Renal cortical epithelial cell (primary cell): Measurements from ENCODE around the gene HSD17B4. TPM values are rescaled to one million over a fixed set of nuclear protein-coding genes. Genes with fewer than 3 reads are reported as not detected.
"Not testable (repeated sequence)": the region's sequence is repeated elsewhere in the genome, so short reads cannot be mapped to it uniquely, and the experiment has no call there.

Source experiments
- DNase-seq: peaks from one replicate; pipeline ENCODE4 v3.0.0-alpha.2; 2011; ENCODE audit warnings: low read depth
- total RNA-seq: library from RNA; depleted of rRNA; stranded (reverse); fragments of >200 nt; gene quantifications from 2 replicates; pipeline ENCODE4 v1.2.3, GENCODE V29; 2014

Gene HSD17B4, protein sequence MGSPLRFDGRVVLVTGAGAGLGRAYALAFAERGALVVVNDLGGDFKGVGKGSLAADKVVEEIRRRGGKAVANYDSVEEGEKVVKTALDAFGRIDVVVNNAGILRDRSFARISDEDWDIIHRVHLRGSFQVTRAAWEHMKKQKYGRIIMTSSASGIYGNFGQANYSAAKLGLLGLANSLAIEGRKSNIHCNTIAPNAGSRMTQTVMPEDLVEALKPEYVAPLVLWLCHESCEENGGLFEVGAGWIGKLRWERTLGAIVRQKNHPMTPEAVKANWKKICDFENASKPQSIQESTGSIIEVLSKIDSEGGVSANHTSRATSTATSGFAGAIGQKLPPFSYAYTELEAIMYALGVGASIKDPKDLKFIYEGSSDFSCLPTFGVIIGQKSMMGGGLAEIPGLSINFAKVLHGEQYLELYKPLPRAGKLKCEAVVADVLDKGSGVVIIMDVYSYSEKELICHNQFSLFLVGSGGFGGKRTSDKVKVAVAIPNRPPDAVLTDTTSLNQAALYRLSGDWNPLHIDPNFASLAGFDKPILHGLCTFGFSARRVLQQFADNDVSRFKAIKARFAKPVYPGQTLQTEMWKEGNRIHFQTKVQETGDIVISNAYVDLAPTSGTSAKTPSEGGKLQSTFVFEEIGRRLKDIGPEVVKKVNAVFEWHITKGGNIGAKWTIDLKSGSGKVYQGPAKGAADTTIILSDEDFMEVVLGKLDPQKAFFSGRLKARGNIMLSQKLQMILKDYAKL
- 225 and 259 TPM in 2 replicates for total RNA-seq

DNA sequence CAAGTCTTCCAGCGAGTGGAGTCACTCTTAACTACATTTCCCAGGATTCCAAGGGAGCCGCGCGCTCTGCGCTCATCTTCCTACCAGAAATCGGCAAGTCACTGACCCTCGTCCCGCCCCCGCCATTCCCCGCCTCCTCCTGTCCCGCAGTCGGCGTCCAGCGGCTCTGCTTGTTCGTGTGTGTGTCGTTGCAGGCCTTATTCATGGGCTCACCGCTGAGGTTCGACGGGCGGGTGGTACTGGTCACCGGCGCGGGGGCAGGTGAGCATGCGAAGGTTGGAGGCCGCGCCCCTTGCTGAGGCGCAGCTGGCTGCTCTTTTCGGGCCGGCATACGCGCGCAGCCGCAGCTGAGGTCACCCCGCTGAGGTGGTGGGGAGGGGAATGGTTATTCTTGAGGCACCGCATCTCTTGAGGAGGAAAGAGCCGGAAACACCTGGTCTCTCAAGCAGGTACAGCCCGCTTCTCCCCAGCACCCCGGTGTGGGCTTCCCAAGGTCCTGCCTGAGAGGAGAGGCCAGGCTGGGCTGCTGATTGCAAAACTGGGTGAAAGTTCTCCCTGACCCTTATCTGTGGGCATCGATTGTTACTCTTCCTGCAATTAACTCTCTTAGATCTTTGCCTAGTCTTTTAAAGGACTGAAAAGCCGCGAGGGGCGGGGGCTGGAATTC is at the start of gene HSD17B4:
Gene HSD17B4 (plus strand): TSS at position 125 of the 667 bp plus-strand sequence. CDS start 79 bp downstream, at position 204.
- DNase-seq = peak; percentile 81

DNA sequence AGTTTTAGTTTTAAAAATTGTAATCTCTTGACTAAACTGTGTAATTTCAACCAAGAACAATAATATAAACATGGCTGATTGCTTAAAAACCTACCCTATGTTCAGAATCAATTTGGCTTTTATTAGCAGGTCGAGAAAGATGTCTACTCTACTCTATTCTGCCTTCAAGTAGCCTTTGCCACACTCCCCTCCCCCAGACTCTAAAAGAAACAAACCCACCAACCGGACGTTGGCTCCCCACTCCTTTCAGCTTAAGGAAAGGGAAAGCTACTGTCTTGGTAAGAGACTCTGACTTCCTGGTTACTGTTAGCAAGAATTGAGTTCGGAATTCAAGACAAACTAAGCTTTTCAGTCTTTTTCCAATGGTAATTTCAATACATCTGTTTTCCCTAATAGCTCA is 49.7 kb upstream of the HSD17B4 start:
- no peak for DNase-seq

DNA sequence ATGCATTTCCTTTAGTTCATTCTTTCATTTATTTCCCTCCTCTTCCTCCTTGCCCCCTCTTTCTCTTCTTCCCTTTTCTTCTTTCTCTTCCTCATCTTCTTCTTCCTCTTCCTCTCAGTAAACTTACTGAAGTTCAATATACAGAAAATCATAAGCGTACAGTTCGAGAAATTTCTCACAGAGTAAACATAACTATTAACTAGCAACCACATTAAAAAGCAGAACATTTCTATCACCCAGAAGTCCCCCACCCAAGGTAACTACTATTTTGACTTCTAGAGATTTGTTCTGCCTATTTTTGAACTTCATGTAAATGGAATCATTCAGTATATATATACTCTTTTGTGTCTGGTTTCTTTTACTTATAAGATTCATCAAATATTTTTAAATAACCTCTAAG is 48.3 kb upstream of the HSD17B4 start:
- no peak for DNase-seq

DNA sequence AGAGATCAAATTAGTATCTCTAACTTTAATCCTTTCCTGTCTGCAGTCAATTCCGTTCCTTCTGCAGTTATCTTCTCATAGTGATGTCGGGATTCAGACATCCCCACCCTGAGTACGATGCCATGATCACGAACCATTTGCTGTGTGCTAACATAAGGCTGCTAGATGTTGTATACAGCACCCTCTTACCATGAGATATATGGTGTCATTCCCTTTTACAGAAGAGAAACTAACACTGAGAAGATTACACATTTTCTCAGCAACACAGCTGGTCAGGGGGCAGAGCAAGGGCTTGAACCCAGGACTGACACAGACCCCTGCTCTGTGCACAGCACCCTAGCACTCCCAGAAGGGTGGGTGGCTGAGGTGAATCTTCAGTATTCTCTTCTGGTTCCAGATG is 46.9 kb upstream of the HSD17B4 start:
- DNase-seq = no peak

DNA sequence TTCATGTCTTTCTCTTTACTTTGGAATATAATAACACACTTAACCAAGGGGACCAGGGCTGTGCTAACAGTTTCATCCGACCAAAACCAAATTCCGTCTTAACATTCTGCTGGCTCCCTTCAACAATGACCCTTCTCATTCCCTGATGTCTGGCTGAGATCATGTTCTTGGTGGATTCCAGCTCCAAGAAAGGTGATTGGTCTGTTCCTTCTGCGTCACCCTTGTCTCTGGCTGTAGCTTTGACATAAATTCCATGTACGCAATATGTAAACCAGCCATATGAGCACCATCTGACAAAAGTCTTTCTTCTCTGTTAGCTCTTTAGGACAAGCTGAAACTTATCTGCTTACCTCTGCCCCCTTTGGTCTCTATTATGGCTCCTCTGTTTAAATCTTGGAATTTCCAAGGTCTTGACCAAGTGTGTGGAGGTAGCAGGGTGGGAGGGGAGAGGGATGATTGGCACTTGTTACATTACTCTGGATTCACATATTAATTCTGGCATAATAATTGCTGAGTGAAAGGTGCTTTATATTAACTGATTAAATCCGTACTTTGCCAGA is 45.7 kb upstream of the HSD17B4 start:
- no peak for DNase-seq

DNA sequence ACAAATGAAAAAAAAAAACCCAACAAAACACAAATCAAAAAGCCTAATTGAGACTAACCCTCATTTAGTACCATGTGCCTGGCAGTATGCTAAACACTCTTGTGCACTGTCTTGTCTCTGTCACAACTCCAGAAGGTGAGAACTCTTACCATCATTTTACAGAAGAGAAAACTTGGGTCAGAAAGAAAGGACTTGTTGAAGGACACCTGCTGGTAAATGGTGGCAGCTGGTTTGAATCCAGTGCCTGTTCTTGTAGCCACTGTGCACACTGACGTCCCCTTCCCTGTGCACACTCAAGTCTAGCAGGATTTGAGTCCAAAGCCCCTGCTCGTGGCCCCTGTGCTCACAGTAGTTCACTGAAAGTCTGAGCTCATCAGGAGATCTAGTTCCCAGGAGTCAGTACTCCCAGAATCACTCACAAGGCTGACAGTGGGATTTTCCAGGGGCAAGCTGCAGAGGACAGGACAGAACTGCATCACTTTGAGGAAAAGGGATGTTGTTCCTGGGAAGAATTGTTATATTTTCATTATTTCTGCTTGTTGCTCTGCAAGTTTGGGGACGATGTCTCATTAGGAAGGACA is 43.0 kb upstream of the HSD17B4 start:
- DNase-seq = no peak

DNA sequence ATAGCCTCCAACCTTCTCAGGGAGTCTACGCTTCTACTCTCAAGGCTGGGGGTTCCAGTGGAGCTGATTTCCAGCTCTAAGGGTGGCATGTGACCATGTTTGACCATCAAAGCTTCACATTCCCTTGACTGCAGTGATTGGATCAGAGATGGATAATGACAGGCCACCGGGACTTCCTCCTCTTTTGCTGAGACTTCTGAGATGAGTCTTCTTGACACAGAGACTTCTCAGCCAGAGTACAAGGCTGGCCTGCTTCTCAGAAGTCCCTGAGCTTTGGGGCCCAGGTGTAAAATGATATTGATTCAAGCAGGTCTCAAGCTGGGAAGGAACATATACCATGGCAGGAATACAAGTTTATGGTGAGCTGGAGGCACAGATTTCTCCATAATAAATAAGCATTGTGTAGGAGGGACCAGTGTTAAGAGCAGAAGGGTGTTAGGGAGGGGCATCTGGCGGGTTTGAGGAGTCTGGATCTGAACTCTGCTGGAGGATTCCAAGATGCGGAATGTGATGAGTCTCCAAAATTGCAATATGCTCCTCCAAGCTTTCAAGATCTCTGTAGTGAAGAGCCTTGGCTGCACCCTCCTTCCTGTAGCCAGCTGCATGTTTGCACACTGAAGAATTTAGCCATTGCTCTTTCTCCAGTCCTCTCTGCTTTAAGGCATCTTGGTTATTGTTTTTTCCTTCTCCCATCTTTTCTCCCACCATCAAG is 41.7 kb upstream of the HSD17B4 start:
- no peak for DNase-seq

DNA sequence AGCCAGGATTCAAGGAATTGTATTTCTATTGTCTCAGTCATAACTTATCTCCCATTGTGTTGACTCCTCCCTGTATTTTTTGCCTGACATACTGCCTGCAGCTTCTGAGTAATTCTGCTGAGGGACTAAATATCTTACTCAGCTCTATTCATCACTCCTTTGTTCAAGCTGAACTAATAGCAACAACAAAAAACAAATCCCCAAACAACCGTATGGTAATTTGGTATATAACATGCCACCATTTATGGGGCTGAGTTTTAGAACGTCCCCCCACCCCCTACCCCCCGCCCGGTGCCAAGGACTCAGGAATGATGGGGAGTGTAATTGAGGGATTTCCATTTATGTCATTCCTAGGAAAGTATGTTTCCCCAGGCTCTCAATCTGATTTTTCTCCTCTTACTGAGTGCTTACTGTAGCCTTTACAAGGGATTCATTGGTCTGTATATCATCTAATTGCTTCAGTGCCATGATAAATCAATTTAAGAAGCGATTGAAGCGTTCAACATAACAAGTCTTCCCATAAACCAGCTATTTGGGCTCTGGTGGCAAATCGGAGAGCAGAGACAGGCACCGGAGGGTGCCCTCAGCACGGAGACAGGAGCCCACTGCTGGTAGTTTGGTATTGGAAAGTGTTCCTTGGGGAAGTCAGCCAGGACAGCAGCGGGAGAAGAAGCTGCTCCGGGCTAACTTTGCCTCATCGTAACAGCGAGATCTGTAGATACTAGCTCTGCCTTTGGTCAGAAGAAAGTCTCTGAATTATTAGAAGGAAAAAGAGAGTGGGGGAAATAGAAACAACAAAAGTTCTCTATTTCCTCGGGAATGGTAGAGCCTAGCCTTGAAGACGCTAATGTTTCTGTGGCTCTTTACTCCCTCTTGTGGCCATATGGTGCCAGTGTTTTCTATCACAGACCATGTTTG is 40.7 kb upstream of the HSD17B4 start:
- peak; percentile 78 for DNase-seq

DNA sequence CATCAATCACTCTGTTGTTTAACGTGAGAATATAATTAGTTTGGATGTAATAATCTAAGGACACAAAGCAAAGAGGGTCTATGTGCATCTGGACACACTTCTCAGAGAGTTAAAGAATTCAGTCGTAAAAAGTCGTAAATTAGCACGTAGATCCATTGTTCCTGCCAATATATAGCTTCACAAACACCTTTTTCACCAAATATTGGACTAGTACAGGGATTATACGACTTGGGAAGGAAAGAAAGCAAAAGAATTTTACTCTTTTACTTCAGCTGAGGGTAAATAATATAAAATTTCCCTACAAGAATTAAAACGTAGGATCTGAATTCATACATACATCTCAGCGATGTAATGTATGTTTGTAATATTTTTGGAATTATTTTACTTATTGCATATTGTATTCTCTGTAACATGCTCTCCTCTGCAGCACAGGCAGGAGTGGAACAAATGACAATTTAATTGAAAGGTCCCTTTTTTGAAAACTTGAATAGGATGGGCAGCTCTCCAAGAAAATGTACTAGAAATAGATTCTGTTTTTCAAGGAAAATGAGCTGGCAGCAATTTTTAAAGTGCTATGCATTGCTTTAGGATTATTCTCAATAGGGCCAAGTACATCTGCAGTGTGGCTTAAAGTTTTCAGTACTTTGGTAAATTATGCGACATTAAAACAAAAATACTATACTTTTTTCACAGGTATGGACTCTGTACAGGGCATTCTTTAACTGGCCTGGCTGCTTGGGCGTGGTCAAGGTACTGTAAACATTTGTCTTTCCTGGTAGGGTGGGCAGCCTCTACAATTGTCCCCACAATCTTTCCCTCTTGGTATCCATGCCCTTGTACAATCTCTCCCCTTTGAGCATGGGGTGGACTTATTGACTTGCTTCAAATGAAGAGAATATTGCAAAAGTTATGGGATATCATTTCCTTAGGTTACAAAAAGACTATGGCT is 39.7 kb upstream of the HSD17B4 start:
- no peak for DNase-seq

DNA sequence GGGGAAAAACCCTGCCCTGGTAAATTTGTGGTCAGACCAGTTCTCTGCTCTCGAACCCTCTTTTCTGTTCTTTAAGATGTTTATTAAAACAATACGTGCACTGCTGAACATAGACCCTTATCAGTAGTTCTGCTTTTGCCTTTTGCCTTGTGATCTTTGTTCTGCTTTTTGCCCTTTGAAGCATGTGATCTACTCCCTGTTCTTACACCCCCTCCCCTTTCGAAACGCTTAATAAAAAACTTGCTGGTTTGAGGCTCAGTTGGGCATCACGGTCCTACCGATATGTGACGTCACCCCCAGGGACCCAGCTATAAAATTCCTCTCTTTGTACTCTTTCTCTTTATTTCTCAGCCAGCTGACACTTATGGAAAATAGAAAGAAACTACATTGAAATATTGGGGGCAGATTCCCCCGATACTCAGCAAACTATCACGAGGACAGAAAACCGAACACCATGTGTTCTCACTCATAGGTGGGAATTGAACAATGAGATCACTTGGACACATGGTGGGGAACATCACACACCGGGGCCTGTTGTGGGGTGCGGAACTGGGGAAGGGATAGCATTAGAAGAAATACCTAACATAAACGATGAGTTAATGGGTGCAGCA is 38.1 kb upstream of the HSD17B4 start:
- not testable (repeated sequence) for DNase-seq

DNA sequence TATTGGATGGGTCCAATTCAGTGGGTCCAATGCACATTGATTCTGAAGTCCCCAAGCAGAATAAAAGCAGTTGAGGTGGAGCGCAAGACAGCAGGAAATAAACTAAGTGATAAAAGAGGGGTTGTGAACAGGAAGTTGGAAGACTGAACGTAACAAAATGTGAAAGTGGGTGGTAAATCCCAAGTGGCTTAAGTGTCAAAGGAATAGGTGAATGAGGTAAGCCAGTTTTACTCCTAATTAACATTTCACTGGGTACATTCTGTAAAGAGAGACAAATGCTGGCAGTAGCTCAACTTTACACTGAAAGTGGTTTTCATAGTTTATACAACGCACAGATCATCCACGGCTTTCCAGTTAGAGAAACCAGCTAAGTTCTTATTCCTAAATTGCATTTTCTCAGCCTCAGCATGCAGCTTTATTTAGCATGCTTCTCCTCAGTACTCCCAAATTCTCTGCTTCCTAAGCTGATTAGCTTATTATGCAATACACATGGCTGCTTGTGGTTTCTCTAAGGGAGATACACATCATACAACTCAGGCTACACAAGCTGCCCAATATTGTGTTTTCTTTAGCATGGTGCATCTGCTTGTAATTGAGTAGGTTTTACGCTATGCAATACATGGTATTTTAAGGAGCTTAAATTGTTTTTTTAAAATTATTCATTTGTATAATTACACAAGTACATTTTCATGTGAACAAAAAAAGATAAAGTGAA is 34.2 kb upstream of the HSD17B4 start:
- peak; percentile 53 for DNase-seq

DNA sequence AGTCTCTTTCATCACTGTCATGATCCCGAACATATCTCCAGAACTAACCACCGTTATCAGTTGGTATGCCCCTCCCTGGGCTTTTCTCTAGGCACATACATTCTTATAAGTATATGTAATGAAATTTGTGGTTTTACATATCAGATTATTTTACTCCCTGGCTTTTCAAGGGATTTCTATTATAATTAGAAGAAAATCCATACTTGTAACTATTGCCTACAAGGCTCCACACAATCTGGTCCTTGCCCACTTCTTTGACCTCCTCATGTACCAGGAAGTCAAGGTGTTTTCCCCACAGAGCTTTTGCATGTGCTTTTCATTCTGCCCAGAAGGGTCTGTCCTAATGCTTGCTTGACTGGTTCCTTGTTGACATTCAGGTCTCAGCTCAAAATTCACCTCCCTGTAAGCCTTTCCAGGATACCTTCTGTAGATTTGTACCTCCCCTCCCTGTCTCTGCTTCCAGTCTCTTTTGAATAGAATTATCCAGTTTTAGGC is 33.6 kb upstream of the HSD17B4 start:
- peak; percentile 52 for DNase-seq

DNA sequence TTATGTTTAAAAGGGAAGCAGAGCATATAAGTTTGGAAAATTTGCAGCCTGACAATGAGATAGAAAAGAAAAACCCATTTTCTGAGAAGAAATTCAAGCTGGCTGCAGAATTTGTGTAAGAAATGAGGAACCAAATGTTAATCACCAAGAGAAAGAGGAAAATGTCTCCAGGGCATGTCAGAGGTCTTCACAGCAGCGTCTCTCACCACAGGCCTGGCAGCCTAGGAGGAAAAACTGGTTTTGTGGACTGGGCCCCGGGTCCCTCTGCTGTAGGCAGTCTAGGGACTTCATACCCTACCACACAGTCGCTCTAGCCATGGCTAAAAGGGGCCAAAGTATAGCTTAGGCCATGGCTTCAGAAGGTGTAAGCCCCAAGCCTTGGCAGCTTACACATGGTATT is 32.1 kb upstream of the HSD17B4 start:
- no peak for DNase-seq

DNA sequence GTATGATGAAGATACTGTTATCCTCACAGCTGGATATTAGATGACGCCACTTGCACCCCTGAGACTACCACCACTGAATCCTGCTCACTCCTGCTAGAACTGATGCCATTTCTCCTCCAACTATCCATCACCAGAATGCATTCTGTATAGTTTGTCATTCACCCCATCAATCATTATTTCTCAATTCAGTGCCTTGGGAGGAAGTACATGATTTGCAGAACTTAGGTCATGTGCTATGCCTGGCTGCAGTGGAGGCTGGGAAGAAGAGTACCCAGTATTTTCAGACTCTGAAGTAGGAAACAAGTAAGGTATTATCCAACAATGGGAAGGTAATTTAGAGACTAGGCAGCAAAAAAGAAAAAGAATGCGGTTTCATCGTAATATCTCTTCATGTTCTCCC is 26.2 kb upstream of the HSD17B4 start:
- no peak for DNase-seq

DNA sequence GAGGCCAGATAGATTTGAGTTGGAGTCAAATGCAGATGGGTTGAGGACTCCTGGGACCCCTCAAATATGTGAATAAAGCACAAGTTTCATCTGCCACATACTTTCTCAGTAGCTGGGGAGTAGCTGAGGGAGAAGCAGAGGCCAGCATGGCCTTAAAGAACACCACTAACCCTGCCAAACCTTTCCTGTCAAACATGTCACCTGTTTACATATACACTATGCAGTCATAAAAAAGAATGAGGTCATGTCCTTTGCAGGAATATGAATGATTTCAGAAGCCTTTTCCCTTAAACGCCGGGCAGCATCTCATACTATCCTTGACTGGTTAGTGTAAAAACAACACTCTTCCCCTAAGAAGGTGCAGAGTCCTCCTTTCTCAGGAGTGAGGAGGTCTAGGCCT is 25.2 kb upstream of the HSD17B4 start:
- DNase-seq = no peak

DNA sequence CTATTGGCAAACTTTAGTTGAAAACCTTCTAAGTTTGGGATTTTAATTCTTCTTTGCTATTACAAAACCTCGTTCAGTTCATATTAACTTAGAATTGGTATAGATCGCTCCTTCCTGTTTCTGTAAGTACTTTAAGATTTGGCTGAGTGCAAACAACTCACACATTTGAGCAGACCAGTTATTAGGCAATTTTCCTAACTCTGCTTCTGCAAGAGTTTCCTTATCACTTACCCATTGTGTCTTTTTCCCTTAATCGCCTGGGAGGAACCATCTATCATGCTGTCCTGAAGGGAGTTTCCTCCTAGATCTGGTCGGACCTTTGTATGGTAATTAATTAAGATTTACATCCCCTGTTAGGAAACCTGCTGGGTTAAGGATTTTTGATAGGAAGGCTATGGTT is 24.7 kb upstream of the HSD17B4 start:
- not testable (repeated sequence) for DNase-seq

DNA sequence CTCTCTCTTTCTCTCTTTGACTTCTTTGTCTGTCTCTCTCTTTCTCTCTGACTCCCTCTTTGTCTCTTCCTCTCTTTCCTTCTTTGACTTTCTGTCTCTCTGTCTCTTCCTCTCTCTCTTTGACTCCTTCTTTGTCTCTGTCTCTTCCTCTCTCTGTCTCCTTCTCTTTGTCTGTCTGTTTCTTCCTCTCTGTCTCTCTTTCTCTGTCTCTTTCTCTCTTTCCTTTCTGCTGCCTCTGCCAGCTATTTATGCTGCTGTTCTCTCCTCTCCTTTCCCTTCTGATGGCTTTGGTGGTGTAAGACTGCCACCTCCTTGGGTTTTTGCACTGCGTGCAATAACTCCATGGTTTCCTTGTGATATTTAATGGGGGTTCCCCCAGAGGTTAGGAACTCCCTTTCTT is 24.1 kb upstream of the HSD17B4 start:
- not testable (repeated sequence) for DNase-seq

DNA sequence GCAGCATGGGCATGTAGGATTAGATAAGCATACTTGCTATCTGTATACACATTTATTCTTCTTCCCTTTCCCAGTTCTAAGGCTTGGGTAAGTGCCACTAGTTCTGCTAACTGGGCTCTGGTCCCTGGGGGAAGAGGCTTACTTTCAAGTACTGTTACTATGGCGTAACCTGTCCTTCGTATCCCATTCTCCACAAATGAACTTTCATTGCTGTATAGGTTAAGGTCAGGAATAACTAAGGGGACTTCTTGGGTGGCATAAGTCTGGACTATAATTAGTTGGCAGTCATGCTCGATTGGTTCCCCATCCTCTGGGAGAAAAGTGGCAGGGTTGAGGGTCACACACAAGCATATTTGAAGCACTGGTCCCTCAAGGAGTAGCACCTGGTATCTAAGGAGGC is 23.7 kb upstream of the HSD17B4 start:
- not testable (repeated sequence) for DNase-seq
